Measurements from ENCODE around the gene SIGMAR1. TPM values are rescaled to one million over a fixed set of nuclear protein-coding genes. Genes with fewer than 3 reads are reported as not detected.
A peak's percentile ranks its signal among the peaks of the same experiment; 100 is the strongest.

The SIGMAR1 gene
- total RNA-seq, 1 donor from 2014 or later = 44.4 TPM

DNA sequence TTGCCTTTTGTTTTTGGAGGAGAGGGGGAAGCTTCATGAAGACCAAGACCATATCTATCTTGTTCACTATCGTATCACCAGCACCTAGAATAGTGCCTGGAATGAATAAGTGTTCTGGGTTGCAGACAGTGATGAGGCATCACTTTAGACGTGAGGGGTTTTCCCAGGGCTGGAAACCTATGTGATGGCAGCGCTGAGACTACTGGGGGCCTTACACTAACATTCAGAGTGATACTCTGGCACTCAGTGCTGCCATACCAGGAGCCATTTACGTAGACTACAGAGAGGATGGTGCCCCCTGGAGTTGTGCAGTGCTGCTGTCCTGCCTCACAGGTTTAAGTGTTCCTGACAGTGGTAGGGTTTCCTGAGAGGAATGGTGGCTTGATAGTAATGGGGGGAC is 46.6 kb upstream of the SIGMAR1 start:
- Mint-ChIP-seq H3K4me3 (ENCODE audit: unreplicated experiment) (no peak overlapping the region), H3K36me3 (ENCODE audit: unreplicated experiment) (peaks cover 6% of the 10 kb centered on the region), H3K4me1 (ENCODE audit: low read depth, unreplicated experiment) (no peaks in the 10 kb centered on the region), H3K27me3 (ENCODE audit: unreplicated experiment) (no peaks in the 10 kb centered on the region), H3K27ac (ENCODE audit: unreplicated experiment) (no peak overlapping the region), H3K9me3 (ENCODE audit: unreplicated experiment) (peaks cover 9% of the 10 kb centered on the region)
- no peak for TF ChIP-seq CTCF (IDR thresholded peaks at IDR 0.05; ENCODE audit: partially characterized antibody, unreplicated experiment)
- no peak for DNase-seq

DNA sequence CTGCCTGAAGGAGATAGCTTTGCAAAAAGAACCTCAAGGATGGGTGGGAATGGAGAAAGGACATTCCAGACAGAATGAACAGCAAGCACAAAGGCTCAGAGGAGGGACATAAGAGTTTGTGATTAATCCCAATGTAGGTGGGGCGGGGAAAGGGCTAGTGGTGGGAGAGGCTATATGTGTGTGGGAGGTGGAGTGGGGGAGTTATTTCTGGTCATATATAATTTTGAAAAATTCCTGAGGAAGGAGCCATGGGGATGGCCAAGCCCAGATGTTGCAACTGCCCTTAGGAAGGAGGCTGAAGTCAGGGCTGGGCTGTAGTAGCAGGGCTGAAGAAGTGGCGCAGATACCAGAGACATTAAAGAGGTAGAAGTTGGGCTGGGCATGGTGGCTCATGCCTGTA is 38.3 kb upstream of the SIGMAR1 start:
- Mint-ChIP-seq H3K4me1 (ENCODE audit: low read depth, unreplicated experiment) (peaks cover 9% of the 10 kb centered on the region), H3K27ac (ENCODE audit: unreplicated experiment) (no peak overlapping the region), H3K27me3 (ENCODE audit: unreplicated experiment) (no peaks in the 10 kb centered on the region), H3K9me3 (ENCODE audit: unreplicated experiment) (peaks cover 6% of the 10 kb centered on the region), H3K4me3 (ENCODE audit: unreplicated experiment) (no peak overlapping the region), H3K36me3 (ENCODE audit: unreplicated experiment) (no peaks in the 10 kb centered on the region)
- no peak for DNase-seq
- TF ChIP-seq CTCF (IDR thresholded peaks at IDR 0.05; ENCODE audit: partially characterized antibody, unreplicated experiment) = no peak

GRCh38 chr9:34675048-34675714 is 37.6 kb upstream of the SIGMAR1 start:
- H3K27ac Mint-ChIP-seq (ENCODE audit: unreplicated experiment) = no peak overlapping the region
- H3K36me3 Mint-ChIP-seq (ENCODE audit: unreplicated experiment) = no peaks in the 10 kb centered on the region

GRCh38 chr9:34674440-34674839 is 36.9 kb upstream of the SIGMAR1 start:
- peaks cover 11% of the 10 kb centered on the region for H3K4me1 Mint-ChIP-seq (ENCODE audit: low read depth, unreplicated experiment)
- peak overlapping the region; percentile 31 for H3K27ac Mint-ChIP-seq (ENCODE audit: unreplicated experiment)

More at GRCh38 chr9:34675048-34675714, 37.6 kb upstream of the SIGMAR1 start:
- TF ChIP-seq CTCF (IDR thresholded peaks at IDR 0.05; ENCODE audit: partially characterized antibody, unreplicated experiment) = peak; percentile 65
- Mint-ChIP-seq H3K4me1 (ENCODE audit: low read depth, unreplicated experiment) (peaks cover 11% of the 10 kb centered on the region), H3K27me3 (ENCODE audit: unreplicated experiment) (no peaks in the 10 kb centered on the region), H3K9me3 (ENCODE audit: unreplicated experiment) (peaks cover 7% of the 10 kb centered on the region), H3K4me3 (ENCODE audit: unreplicated experiment) (peak overlapping the region; percentile 34)
- DNase-seq = peak; percentile 82

More at GRCh38 chr9:34674440-34674839, 36.9 kb upstream of the SIGMAR1 start:
- Mint-ChIP-seq H3K27me3 (ENCODE audit: unreplicated experiment) (no peaks in the 10 kb centered on the region), H3K4me3 (ENCODE audit: unreplicated experiment) (peak overlapping the region; percentile 71), H3K9me3 (ENCODE audit: unreplicated experiment) (peaks cover 7% of the 10 kb centered on the region), H3K36me3 (ENCODE audit: unreplicated experiment) (peaks cover 2% of the 10 kb centered on the region)
- no peak for TF ChIP-seq CTCF (IDR thresholded peaks at IDR 0.05; ENCODE audit: partially characterized antibody, unreplicated experiment)
- no peak for DNase-seq

Data from glutamatergic neuron (in vitro differentiated cells).